Stimulated activated CD8-positive, alpha-beta memory T cell treated with anti-CD3 and anti-CD28 coated beads, Interleukin-4, amount 100 ng/mL, for 24 hours (primary cell): Measurements from ENCODE around the gene WDR1.

Experiments
- DNase-seq: peaks from one replicate; pipeline ENCODE4 v3.0.0-alpha.2; 2020; ENCODE audit warnings: low read depth

WDR1 gene

GRCh38 chr4:10099499-10100325 is 16.9 kb downstream of the WDR1 start:
- DNase-seq, result no peak

GRCh38 chr4:10098780-10099160 is 17.8 kb downstream of the WDR1 start:
- DNase-seq, result no peak

- DNase-seq, result no peak
Measured at GRCh38 chr4:10097906-10098779, 18.5 kb downstream of the WDR1 start.

GRCh38 chr4:10096978-10097335 is 19.6 kb downstream of the WDR1 start:
- no peak for DNase-seq

- DNase-seq, result peak; percentile 76
Measured at GRCh38 chr4:10096201-10096977, 20.2 kb downstream of the WDR1 start.

GRCh38 chr4:10095296-10095991 is 21.2 kb downstream of the WDR1 start:
- peak; percentile 41 for DNase-seq

- DNase-seq, result no peak
Measured at GRCh38 chr4:10094841-10095240, 21.8 kb downstream of the WDR1 start.

GRCh38 chr4:10093801-10094552 is 22.6 kb downstream of the WDR1 start:
- DNase-seq, result no peak

- DNase-seq, result no peak
Measured at GRCh38 chr4:10093271-10093621, 23.4 kb downstream of the WDR1 start.

- no peak for DNase-seq
Measured at GRCh38 chr4:10092481-10093270, 23.9 kb downstream of the WDR1 start.

GRCh38 chr4:10091531-10092181 is 24.9 kb downstream of the WDR1 start:
- DNase-seq, result no peak

- no peak for DNase-seq
Measured at GRCh38 chr4:10090467-10091250, 25.9 kb downstream of the WDR1 start.

- DNase-seq, result no peak
Measured at GRCh38 chr4:10089346-10089745, 27.3 kb downstream of the WDR1 start.

- no peak for DNase-seq
Measured at GRCh38 chr4:10088135-10089010, 28.2 kb downstream of the WDR1 start.

GRCh38 chr4:10087152-10087791 is 29.3 kb downstream of the WDR1 start:
- DNase-seq, result no peak

GRCh38 chr4:10086506-10087120 is 30.0 kb downstream of the WDR1 start:
- no peak for DNase-seq
